HCT116 (cell line): ENCODE results near the gene CATSPERB. TPM values are rescaled to one million over a fixed set of nuclear protein-coding genes. Genes with fewer than 3 reads are reported as not detected.

ENCODE experiments used
- ATAC-seq: fragments of 200-7000 bp; cut with Tn5 transposase; 2 replicates; pipeline ENCODE4 v1.9.1; 2020; ENCODE audit warnings: mild to moderate bottlenecking, moderate library complexity
- BruUV-seq: library from RNA; stranded (reverse); fragments of 400-500 nt; replicated peaks from 2 replicates; lab custom pipeline; 2021; lab: Mats Ljungman, UMichigan
- CTCF ChIA-PET: fragments of 300-600 bp; sonication (Branson Sonifier 250); formaldehyde crosslinking; loops from one replicate; lab custom pipeline; 2021; ENCODE audit warnings: antibody characterized with exemption; lab: Charles Lee
- POLR2A ChIA-PET: fragments of 300-600, 350-600 bp; sonication (Branson Sonifier 250); formaldehyde crosslinking; loops from one replicate; lab custom pipeline; 2021; ENCODE audit warnings: antibody characterized with exemption; lab: Charles Lee
- RAD21 ChIA-PET, 2 experiments: fragments of 300-600 bp; sonication (Branson Sonifier 250); formaldehyde crosslinking; loops; one replicate each; lab custom pipeline; 2023; ENCODE audit warnings: low total read pairs in 2 of 2; ENCODE audit not compliant: uncharacterized antibody in 2 of 2, unreplicated experiment in 2 of 2, low non-redundant PET in 1 of 2; lab: Charles Lee
- DNase-seq: peaks from one replicate; pipeline ENCODE4 v3.0.0-alpha.2; 2010; ENCODE audit warnings: low read depth, low spot score
- H2AFZ ChIP-seq: fragments of 200-600 bp; shearing (Covaris generic), sonication (generic); 2 replicates; pipeline ENCODE4 v1.6.1; 2017; ENCODE audit warnings: low read depth, mixed run types, mixed read lengths, antibody characterized with exemption, low read length; ENCODE audit not compliant: poor library complexity, severe bottlenecking
- H3K27ac ChIP-seq: 2 replicates; pipeline ENCODE4 v1.5.1; 2012; ENCODE audit warnings: low read depth, low read length
- H3K27me3 ChIP-seq: fragments of 200-600 bp; sonication (generic); 2 replicates; pipeline ENCODE4 v1.6.1; 2016; ENCODE audit warnings: mixed run types, low read length, mixed read lengths; ENCODE audit not compliant: insufficient read depth
- H3K36me3 ChIP-seq, 2 experiments: fragments of 200-500 bp in 1 of 2; fragments of 200-600 bp in 1 of 2; sonication (Bioruptor generic) in 1 of 2; sonication (generic) in 1 of 2; 2 replicates each; pipeline versions ENCODE4 v1.5.1 to v1.6.1; 2014 to 2016; ENCODE audit warnings: low read length in 2 of 2, inconsistent platforms in 1 of 2, mixed read lengths in 1 of 2, mixed run types in 1 of 2; ENCODE audit not compliant: insufficient read depth in 2 of 2, control insufficient read depth in 1 of 2
- H3K4me1 ChIP-seq, 2 experiments: fragments of 200-600 bp in 1 of 2; sonication (generic) in 1 of 2; 2 replicates each; pipeline versions ENCODE4 v1.5.1 to v1.6.1; 2012 to 2017; ENCODE audit warnings: low read length in 2 of 2, inconsistent platforms in 1 of 2, mild to moderate bottlenecking in 1 of 2, mixed read lengths in 1 of 2, mixed run types in 1 of 2, moderate library complexity in 1 of 2; ENCODE audit not compliant: insufficient read depth in 2 of 2, control insufficient read depth in 1 of 2
- H3K4me2 ChIP-seq: fragments of 200-600 bp; sonication (generic); 2 replicates; pipeline ENCODE4 v1.6.1; 2017; ENCODE audit warnings: mixed run types, low read length, mixed read lengths
- H3K4me3 ChIP-seq, 2 experiments: fragments of 200-600 bp in 1 of 2; sonication (generic) in 1 of 2; replicated peaks in 1 of 2; 2 replicates each; pipeline ENCODE4 v1.5.1; 2011 to 2016; ENCODE audit warnings: low read length in 2 of 2, control low read depth in 1 of 2, low read depth in 1 of 2, mild to moderate bottlenecking in 1 of 2, mixed read lengths in 1 of 2, mixed run types in 1 of 2
- H3K79me2 ChIP-seq: fragments of 200-600 bp; sonication (generic); 2 replicates; pipeline ENCODE4 v1.6.1; 2017; ENCODE audit warnings: mild to moderate bottlenecking, mixed run types, low read length, moderate library complexity, mixed read lengths; ENCODE audit not compliant: insufficient read depth
- H3K9ac ChIP-seq: fragments of 200-600 bp; sonication (generic); 2 replicates; pipeline ENCODE4 v1.6.1; 2016; ENCODE audit warnings: low read length, mixed read lengths
- H3K9me2 ChIP-seq: fragments of 200-600 bp; sonication (generic), shearing (Covaris generic); 2 replicates; pipeline ENCODE4 v1.6.1; 2017; ENCODE audit warnings: mixed run types, mild to moderate bottlenecking, moderate library complexity; ENCODE audit not compliant: insufficient read depth
- H3K9me3 ChIP-seq, 2 experiments: fragments of 200-500 bp in 1 of 2; fragments of 200-600 bp in 1 of 2; sonication (Bioruptor generic) in 1 of 2; sonication (generic) in 1 of 2; 2 replicates each; pipeline ENCODE4 v1.6.1; 2014 to 2017; ENCODE audit warnings: low read length in 2 of 2, mixed read lengths in 2 of 2, inconsistent platforms in 1 of 2, low read depth in 1 of 2, mild to moderate bottlenecking in 1 of 2, mixed run types in 1 of 2, moderate library complexity in 1 of 2; ENCODE audit not compliant: control insufficient read depth in 1 of 2, insufficient read depth in 1 of 2
- H4K20me1 ChIP-seq: fragments of 200-600 bp; sonication (generic), shearing (Covaris generic); 2 replicates; pipeline ENCODE4 v1.6.1; 2017; ENCODE audit warnings: mixed run types, mild to moderate bottlenecking, moderate library complexity; ENCODE audit not compliant: insufficient read depth
- EGR1 ChIP-seq: IDR thresholded peaks from 2 replicates; pipeline ENCODE4 v1.6.1; 2012; ENCODE audit warnings: low read depth
- ELF1 ChIP-seq: IDR thresholded peaks from 2 replicates; pipeline ENCODE4 v1.6.1; 2012; ENCODE audit warnings: low read depth, borderline replicate concordance
- EZH2phosphoT487 ChIP-seq: fragments of 200-600 bp; IDR thresholded peaks from 2 replicates; pipeline ENCODE4 v1.6.1; 2018; ENCODE audit warnings: antibody characterized with exemption, borderline replicate concordance
- FOSL1 ChIP-seq: IDR thresholded peaks from 2 replicates; pipeline ENCODE4 v1.6.1; 2012; ENCODE audit warnings: low read depth
- POLR2A ChIP-seq: IDR thresholded peaks from 2 replicates; pipeline ENCODE4 v1.7.0; 2011; ENCODE audit warnings: borderline replicate concordance; ENCODE audit not compliant: insufficient read depth, insufficient read length; ENCODE audit errors: extremely low read depth
- POLR2AphosphoS5 ChIP-seq: IDR thresholded peaks from 2 replicates; pipeline ENCODE4 v1.6.1; 2011; ENCODE audit warnings: mild to moderate bottlenecking, low read depth, low read length, moderate library complexity
- RAD21 ChIP-seq: IDR thresholded peaks from 2 replicates; pipeline ENCODE4 v1.6.1; 2012; ENCODE audit warnings: low read depth, mild to moderate bottlenecking
- SRF ChIP-seq: IDR thresholded peaks from 2 replicates; pipeline ENCODE4 v1.6.1; 2012; ENCODE audit warnings: low read depth
- YY1 ChIP-seq: IDR thresholded peaks from 2 replicates; pipeline ENCODE4 v1.6.1; 2011; ENCODE audit warnings: low read length, low read depth, moderate library complexity, mild to moderate bottlenecking; ENCODE audit not compliant: insufficient replicate concordance; ENCODE audit errors: extremely low read depth
- ZFX ChIP-seq: fragments of 450-650 bp; IDR thresholded peaks from 2 replicates; pipeline ENCODE4 v1.6.1; 2017
- intact Hi-C: fragments of 100-400 bp; cut with micrococcal nuclease; formaldehyde crosslinking; loops from 2 replicates; pipeline ENCODE4 v1.10.0; 2022
- total RNA-seq: library from RNA; stranded (reverse); gene quantifications from one replicate; pipeline ENCODE4 v1.2.1, GENCODE V29; 2021; ENCODE audit not compliant: unreplicated experiment

The CATSPERB gene
- total RNA-seq, 1 experiment from 2014 or later: 0.74 TPM

- H2AFZ ChIP-seq: no peak overlapping the region
- H3K4me3 ChIP-seq: no peak overlapping the region
- TF ChIP-seq ELF1: no peak
- no peak for TF ChIP-seq EZH2phosphoT487
- TF ChIP-seq POLR2A: no peak
- TF ChIP-seq ZFX: no peak
- no peak for TF ChIP-seq FOSL1
- TF ChIP-seq EGR1: no peak
- no peak for TF ChIP-seq SRF
- no peak for TF ChIP-seq POLR2AphosphoS5
- no peak for TF ChIP-seq RAD21
- TF ChIP-seq YY1: no peak
- ChIA-PET CTCF (no interaction called here), POLR2A (no interaction called here), RAD21 (no interaction called here)
- BruUV-seq: no TSS peak
- no peak overlapping the region for H3K9ac ChIP-seq
- H3K4me2 ChIP-seq: no peak overlapping the region
- no peaks in the 10 kb centered on the region for H3K4me1 ChIP-seq
- no peaks in the 10 kb centered on the region for H3K27me3 ChIP-seq
- H3K79me2 ChIP-seq: no peaks in the 10 kb centered on the region
- no peaks in the 10 kb centered on the region for H3K9me2 ChIP-seq
- no peaks in the 10 kb centered on the region for H3K36me3 ChIP-seq
- H3K9me3 ChIP-seq: no peaks in the 10 kb centered on the region
- intact Hi-C loops: no loop called here
- no peaks in the 10 kb centered on the region for H4K20me1 ChIP-seq
- no peak overlapping the region for H3K27ac ChIP-seq
- DNase-seq (no peak), ATAC-seq (no peak)
Observed at GRCh38 chr14:91533623-91534022, 198.3 kb downstream of the CATSPERB start.

Other genes starting within 250 kb of the CATSPERB start
- 67.7 TPM for gene PPP4R3A, start 221.8 kb downstream of the CATSPERB start, total RNA-seq
- 15.9 TPM for gene TC2N, start 135.4 kb upstream of the CATSPERB start, total RNA-seq
- gene FBLN5, start 215.6 kb upstream of the CATSPERB start, total RNA-seq: 3.3 TPM